ENCODE data around the gene DCHS2.

The DCHS2 gene

DNA sequence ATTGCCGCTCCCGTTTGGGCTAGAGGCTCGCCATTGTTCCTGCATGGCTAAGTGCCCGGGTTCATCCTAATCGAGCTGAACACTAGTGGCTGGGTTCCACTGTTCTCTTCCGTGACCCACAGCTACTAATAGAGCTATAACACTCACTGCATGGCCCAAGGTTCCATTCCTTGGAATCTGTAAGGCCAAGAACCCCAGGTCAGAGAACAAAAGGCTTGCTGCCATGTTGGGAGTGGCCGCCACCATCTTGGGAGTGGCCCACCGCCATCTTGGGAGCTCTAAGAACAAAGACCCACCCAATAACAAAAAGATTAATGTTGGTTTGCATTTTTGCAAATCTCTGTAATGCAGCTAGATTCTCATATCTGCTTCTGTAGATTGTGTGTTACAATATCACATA, 299.0 kb downstream of the DCHS2 start:
- DNase-seq, result no peak

DNA sequence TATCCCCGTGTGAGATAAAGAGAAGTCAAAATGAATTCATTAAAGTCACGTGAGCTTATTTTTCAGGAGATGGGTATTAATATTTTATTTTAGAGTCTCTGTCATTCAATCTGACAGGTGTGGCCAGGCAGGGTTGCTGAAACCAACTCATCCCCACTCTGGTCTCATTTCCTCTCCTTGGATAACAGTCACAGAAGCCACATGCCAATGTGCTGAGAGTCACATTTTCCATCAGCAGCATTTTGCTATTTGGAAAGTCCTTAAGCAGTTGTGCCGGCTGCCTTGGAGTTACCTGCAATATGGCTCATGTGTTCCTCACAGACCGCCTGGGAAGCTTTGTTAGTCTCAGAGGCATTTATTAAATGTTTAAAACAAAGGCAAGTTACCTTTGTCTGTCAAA, 302.3 kb downstream of the DCHS2 start:
- DNase-seq, result no peak

GRCh38 chr4:154186888-154187287, 304.7 kb downstream of the DCHS2 start:
- no peak for DNase-seq

GRCh38 chr4:154186035-154186434, 305.6 kb downstream of the DCHS2 start:
- DNase-seq, result no peak

- DNase-seq, result no peak
Observed at GRCh38 chr4:154184238-154184637, 307.4 kb downstream of the DCHS2 start.

GRCh38 chr4:154183264-154183663, 308.3 kb downstream of the DCHS2 start:
- DNase-seq, result no peak

All from SIG-M5 (cell line).